Spleen (tissue), 11 donors: ENCODE results near the gene SEMA3G. TPM values are rescaled to one million over a fixed set of nuclear protein-coding genes. Genes with fewer than 3 reads are reported as not detected.

ENCODE experiments used
- DNase-seq: peaks from one replicate; pipeline ENCODE4 v3.0.0-alpha.2; 2020
- H3K27ac ChIP-seq, 8 donors: fragments of 200-600 bp; sonication (generic) in 7 of 8; 1 replicate in 4 of 8; 2 replicates in 4 of 8; pipeline versions ENCODE4 v1.5.0 to v1.8.0; 2016 to 2021; ENCODE audit warnings: inconsistent platforms in 4 of 8, mild to moderate bottlenecking in 4 of 8, moderate library complexity in 1 of 8
- H3K27me3 ChIP-seq, 7 donors: fragments of 200-600 bp; sonication (generic) in 6 of 7; replicated peaks in 1 of 7; 1 replicate in 4 of 7; 2 replicates in 3 of 7; pipeline versions ENCODE4 v1.5.0 to v1.8.0; 2016 to 2021; ENCODE audit warnings: inconsistent platforms in 3 of 7, mild to moderate bottlenecking in 1 of 7
- H3K36me3 ChIP-seq, 6 donors: fragments of 200-600 bp; sonication (generic) in 5 of 6; 1 replicate in 4 of 6; 2 replicates in 2 of 6; pipeline versions ENCODE4 v1.5.0 to v1.8.0; 2016 to 2021; ENCODE audit warnings: inconsistent platforms in 2 of 6
- H3K4me1 ChIP-seq, 6 donors: fragments of 200-600 bp; sonication (generic) in 5 of 6; 1 replicate in 3 of 6; 2 replicates in 3 of 6; pipeline versions ENCODE4 v1.5.0 to v1.8.0; 2016 to 2021; ENCODE audit warnings: inconsistent platforms in 3 of 6
- H3K4me3 ChIP-seq, 8 donors: fragments of 200-600 bp; sonication (generic) in 7 of 8; 1 replicate in 4 of 8; 2 replicates in 4 of 8; pipeline versions ENCODE4 v1.5.0 to v1.8.0; 2016 to 2021; ENCODE audit warnings: inconsistent platforms in 4 of 8, mild to moderate bottlenecking in 4 of 8, moderate library complexity in 2 of 8
- H3K9me3 ChIP-seq, 8 donors: fragments of 200-600 bp; sonication (generic) in 7 of 8; 1 replicate in 4 of 8; 2 replicates in 4 of 8; pipeline versions ENCODE4 v1.5.0 to v1.8.0; 2016 to 2021; ENCODE audit warnings: inconsistent platforms in 4 of 8
- POLR2A ChIP-seq, 3 donors: fragments of 450-650 bp; IDR thresholded peaks; one replicate each; pipeline ENCODE4 v1.5.1; 2017; ENCODE audit warnings: antibody characterized with exemption in 3 of 3, mild to moderate bottlenecking in 1 of 3
- POLR2AphosphoS5 ChIP-seq, 3 donors: sonication (generic); formaldehyde crosslinking; IDR thresholded peaks; one replicate each; pipeline ENCODE4 v1.5.1; 2017; ENCODE audit warnings: antibody characterized with exemption in 3 of 3
- WGBS, 5 donors: extraction: QIAGEN DNeasy Blood & Tissue Kit in 3 of 5; methylation state at CpG; one replicate each; pipeline versions ENCODE4 v1.1.5 to v1.1.7; 2013 to 2018; 5-methylcytosine and 5-hydroxymethylcytosine counted together
- intact Hi-C: fragments of 100-400 bp; cut with DNase I; formaldehyde crosslinking; loops from one replicate; pipeline ENCODE4 v1.15.0; 2023; ENCODE audit warnings: low total_unique reads
- polyA plus RNA-seq, 3 donors: library from polyadenylated mRNA; stranded (reverse); fragments of 200-250 nt; gene quantifications; one replicate each; pipeline ENCODE4 v1.2.1, GENCODE V29; 2013
- total RNA-seq, 7 donors: library from RNA; depleted of rRNA in 3 of 7; stranded (reverse); fragments of >200 nt in 3 of 7; fragmentation: NEBNext Ultra II Directional in 4 of 7; extraction: Animal tissue kit (Norgen Biotek cat#: 25700) in 4 of 7; gene quantifications; one replicate each; pipeline versions ENCODE4 v1.1.0 to v1.2.1, GENCODE V29; 2016 to 2021
- TF ChIP-seq, protein P1 (sequence below), 11 experiments: fragments of 200-600 bp in 7 of 11; fragments of 450-650 bp in 4 of 11; sonication (generic) in 4 of 11; IDR thresholded peaks in 8 of 11; conservative IDR thresholded peaks in 3 of 11; 1 replicate in 7 of 11; 2 replicates in 4 of 11; pipeline versions ENCODE4 v1.4.0 to v1.8.0; 2016 to 2021; ENCODE audit warnings: antibody characterized with exemption in 11 of 11, inconsistent platforms in 4 of 11, mild to moderate bottlenecking in 1 of 11
- donor health status: healthy with polysubstance abuse.
- donor health status: DM: no; HTN: no; CAD: no; lungs with moderate emphysema.
- donor health status: DM: no; HTN: no; CAD: no.
- donor health status: Bipolar disorder and iron deficiency.
- donor health status: healthy.
- donor health status: DM: no; HTN: no; CAD: no.
- donor health status: DM: yes; HTN: yes; CAD: no.

The SEMA3G gene
- total and polyA plus RNA-seq, 10 donors, result 1.0 to 20.2 (median 9.5) TPM

- WGBS, 5 donors, result 1 to 2% (median 1%) methylated on average over 26 to 86 of the region's 86 CpGs
- Histone ChIP-seq H3K27me3 (no peaks in the 10 kb centered on the region), H3K4me1 (peaks cover 22 to 54% (median 38%) of the 10 kb centered on the region in 6 donors), H3K27ac (peak within 1 kb of the TSS; percentile 88 to 96 (median 92)), H3K9me3 (no peaks in the 10 kb centered on the region), H3K36me3 (peaks cover 0 to 30% (median 20%) of the 10 kb centered on the region in 6 donors), H3K4me3 (peak within 1 kb of the TSS; percentile 53 to 91 (median 73))
- intact Hi-C loops, result no loop called here
- TF ChIP-seq POLR2A (IDR thresholded peaks at IDR 0.05), result peak in 1 of 3 donors; percentile 27
- TF ChIP-seq, protein P1, sequence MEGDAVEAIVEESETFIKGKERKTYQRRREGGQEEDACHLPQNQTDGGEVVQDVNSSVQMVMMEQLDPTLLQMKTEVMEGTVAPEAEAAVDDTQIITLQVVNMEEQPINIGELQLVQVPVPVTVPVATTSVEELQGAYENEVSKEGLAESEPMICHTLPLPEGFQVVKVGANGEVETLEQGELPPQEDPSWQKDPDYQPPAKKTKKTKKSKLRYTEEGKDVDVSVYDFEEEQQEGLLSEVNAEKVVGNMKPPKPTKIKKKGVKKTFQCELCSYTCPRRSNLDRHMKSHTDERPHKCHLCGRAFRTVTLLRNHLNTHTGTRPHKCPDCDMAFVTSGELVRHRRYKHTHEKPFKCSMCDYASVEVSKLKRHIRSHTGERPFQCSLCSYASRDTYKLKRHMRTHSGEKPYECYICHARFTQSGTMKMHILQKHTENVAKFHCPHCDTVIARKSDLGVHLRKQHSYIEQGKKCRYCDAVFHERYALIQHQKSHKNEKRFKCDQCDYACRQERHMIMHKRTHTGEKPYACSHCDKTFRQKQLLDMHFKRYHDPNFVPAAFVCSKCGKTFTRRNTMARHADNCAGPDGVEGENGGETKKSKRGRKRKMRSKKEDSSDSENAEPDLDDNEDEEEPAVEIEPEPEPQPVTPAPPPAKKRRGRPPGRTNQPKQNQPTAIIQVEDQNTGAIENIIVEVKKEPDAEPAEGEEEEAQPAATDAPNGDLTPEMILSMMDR (IDR thresholded peaks at IDR 0.05 in 8 of 11, conservative IDR thresholded peaks at IDR 0.05 in 3 of 11), result no peak
- TF ChIP-seq POLR2AphosphoS5 (IDR thresholded peaks at IDR 0.05), result peak; percentile 89 to 95 (median 92)
- peak; percentile 97 for DNase-seq
Observed at GRCh38 chr3:52455283-52456168, 10.6 kb upstream of the SEMA3G start, which contains the start of gene NISCH. TSS of gene NISCH (plus strand) at chr3:52455604. CDS start at chr3:52455642, 38 bp downstream.

DNA sequence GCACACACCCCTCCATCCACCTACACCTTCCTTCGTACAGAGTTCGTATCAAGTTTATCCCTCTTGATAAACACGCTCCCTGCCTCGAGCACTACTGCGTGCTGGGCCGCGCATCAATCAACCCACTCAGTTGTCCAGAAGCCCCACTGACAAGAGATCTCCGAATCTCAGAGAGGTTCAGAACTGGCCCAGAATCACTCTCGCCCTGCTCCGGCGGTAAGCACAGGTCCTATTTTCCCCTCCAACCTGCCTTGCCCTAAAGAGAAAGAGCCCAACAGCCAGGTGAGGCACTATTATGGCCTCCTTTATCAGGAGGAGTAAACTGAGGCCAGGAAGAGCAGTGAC, 10.0 kb upstream of the SEMA3G start:
- Histone ChIP-seq H3K4me1 (peaks cover 22 to 54% (median 38%) of the 10 kb centered on the region in 6 donors), H3K9me3 (no peaks in the 10 kb centered on the region), H3K27me3 (no peaks in the 10 kb centered on the region), H3K27ac (peak overlapping the region; percentile 88 to 96 (median 92)), H3K4me3 (peak overlapping the region; percentile 53 to 91 (median 73)), H3K36me3 (peaks cover 0 to 25% (median 14%) of the 10 kb centered on the region in 6 donors)
- no peak for TF ChIP-seq POLR2A (IDR thresholded peaks at IDR 0.05)
- TF ChIP-seq, protein P1 (IDR thresholded peaks at IDR 0.05 in 8 of 11, conservative IDR thresholded peaks at IDR 0.05 in 3 of 11), result no peak
- no peak for TF ChIP-seq POLR2AphosphoS5 (IDR thresholded peaks at IDR 0.05)
- intact Hi-C loops, result no loop called here
- WGBS, 5 donors, result 49 to 55% (median 51%) methylated on average over 11 of the region's 11 CpGs
- no peak for DNase-seq

GRCh38 chr3:52454250-52454937, 9.5 kb upstream of the SEMA3G start:
- no peaks in the 10 kb centered on the region for H3K9me3 ChIP-seq
- TF ChIP-seq, protein P1 (IDR thresholded peaks at IDR 0.05 in 8 of 11, conservative IDR thresholded peaks at IDR 0.05 in 3 of 11), result no peak
- TF ChIP-seq POLR2A (IDR thresholded peaks at IDR 0.05) (no peak), POLR2AphosphoS5 (IDR thresholded peaks at IDR 0.05) (no peak)
- H3K4me1 ChIP-seq, result peaks cover 22 to 54% (median 38%) of the 10 kb centered on the region in 6 donors
- peaks cover 0 to 20% (median 11%) of the 10 kb centered on the region in 6 donors for H3K36me3 ChIP-seq
- H3K27ac ChIP-seq, result peak overlapping the region; percentile 88 to 96 (median 92)
- WGBS, 5 donors, result 61 to 71% (median 66%) methylated on average over 7 to 8 of the region's 8 CpGs
- intact Hi-C loops, result no loop called here
- H3K4me3 ChIP-seq, result peak overlapping the region in 5 of 8 donors; percentile 53 to 91 (median 76)
- no peaks in the 10 kb centered on the region for H3K27me3 ChIP-seq
- no peak for DNase-seq
